Measurements from ENCODE around the gene LINC01488. TPM values are rescaled to one million over a fixed set of nuclear protein-coding genes. Genes with fewer than 3 reads are reported as not detected.

The LINC01488 gene
- total and polyA plus RNA-seq, 10 of the 15 experiments (the other 5 are each of a cell fraction or from before 2014, with no cell fraction given): not detected

DNA sequence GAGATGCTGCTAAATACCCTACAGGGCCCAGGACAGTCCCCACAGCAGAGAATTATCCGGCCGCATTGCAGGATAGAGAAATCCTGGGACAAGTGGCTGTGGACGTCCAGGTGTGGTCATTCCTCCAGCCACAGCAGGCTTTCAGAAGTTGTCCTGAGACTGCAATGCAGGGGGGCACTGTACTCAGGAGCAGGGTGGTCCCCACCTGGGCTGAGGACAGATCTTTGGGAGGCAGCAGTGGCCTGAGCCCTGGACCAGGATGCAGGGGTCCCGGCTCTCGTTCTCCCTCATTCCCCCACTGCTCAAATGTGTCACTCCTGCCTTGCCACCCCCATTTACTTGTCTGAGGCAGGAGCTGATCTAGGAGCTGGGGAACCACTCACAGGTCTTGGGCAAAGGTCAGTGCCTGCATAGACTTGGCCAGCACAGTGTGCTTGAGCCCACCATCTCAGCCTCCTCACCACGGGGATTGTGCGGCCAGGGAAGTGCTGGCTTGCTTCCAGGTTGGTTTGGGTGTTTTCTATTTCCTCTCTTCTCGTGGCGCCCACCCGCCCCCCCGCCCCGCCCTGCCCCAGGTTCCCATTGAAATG, 15.3 kb downstream of the LINC01488 start:
- intact Hi-C loops (cut with micrococcal nuclease; ENCODE audit: unreplicated experiment) (no loop called here), in situ Hi-C loops (cut with MboI) (no loop called here)
- BruUV-seq (replicated peaks): no TSS peak
- TF ChIP-seq EZH2 (IDR thresholded peaks at IDR 0.05; ENCODE audit: borderline replicate concordance, control insufficient read depth, low read depth, low read length): no peak
- TF ChIP-seq NR2C1 (IDR thresholded peaks at IDR 0.05): no peak
- TF ChIP-seq CHD1 (IDR thresholded peaks at IDR 0.05; ENCODE audit: low read depth, low read length): no peak
- no peak for TF ChIP-seq TCF12 (IDR thresholded peaks at IDR 0.05; ENCODE audit: low read depth, low read length)
- TF ChIP-seq, protein P1, sequence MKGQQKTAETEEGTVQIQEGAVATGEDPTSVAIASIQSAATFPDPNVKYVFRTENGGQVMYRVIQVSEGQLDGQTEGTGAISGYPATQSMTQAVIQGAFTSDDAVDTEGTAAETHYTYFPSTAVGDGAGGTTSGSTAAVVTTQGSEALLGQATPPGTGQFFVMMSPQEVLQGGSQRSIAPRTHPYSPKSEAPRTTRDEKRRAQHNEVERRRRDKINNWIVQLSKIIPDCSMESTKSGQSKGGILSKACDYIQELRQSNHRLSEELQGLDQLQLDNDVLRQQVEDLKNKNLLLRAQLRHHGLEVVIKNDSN (IDR thresholded peaks at IDR 0.05; ENCODE audit: borderline replicate concordance, extremely low read length, insufficient read depth, low read depth, low read length): no peak
- no peak for TF ChIP-seq NFYA (IDR thresholded peaks at IDR 0.05; ENCODE audit: borderline replicate concordance, low read depth, low read length)
- TF ChIP-seq SP1 (IDR thresholded peaks at IDR 0.05; ENCODE audit: low read depth, low read length): no peak
- TF ChIP-seq, protein P2, sequence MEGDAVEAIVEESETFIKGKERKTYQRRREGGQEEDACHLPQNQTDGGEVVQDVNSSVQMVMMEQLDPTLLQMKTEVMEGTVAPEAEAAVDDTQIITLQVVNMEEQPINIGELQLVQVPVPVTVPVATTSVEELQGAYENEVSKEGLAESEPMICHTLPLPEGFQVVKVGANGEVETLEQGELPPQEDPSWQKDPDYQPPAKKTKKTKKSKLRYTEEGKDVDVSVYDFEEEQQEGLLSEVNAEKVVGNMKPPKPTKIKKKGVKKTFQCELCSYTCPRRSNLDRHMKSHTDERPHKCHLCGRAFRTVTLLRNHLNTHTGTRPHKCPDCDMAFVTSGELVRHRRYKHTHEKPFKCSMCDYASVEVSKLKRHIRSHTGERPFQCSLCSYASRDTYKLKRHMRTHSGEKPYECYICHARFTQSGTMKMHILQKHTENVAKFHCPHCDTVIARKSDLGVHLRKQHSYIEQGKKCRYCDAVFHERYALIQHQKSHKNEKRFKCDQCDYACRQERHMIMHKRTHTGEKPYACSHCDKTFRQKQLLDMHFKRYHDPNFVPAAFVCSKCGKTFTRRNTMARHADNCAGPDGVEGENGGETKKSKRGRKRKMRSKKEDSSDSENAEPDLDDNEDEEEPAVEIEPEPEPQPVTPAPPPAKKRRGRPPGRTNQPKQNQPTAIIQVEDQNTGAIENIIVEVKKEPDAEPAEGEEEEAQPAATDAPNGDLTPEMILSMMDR (IDR thresholded peaks at IDR 0.05 in 2 of 3, conservative IDR thresholded peaks at IDR 0.05 in 1 of 3; ENCODE audit: control insufficient read depth in 2 of 3, extremely low read depth in 1 of 3, insufficient read depth in 1 of 3, low read depth in 3 of 3, low read length in 3 of 3): no peak
- TF ChIP-seq EGR1 (IDR thresholded peaks at IDR 0.05; ENCODE audit: borderline replicate concordance in 1 of 2, low read depth in 2 of 2, low read length in 2 of 2): no peak
- no peak for TF ChIP-seq PAX5 (IDR thresholded peaks at IDR 0.05; ENCODE audit: borderline replicate concordance, low read depth, low read length)
- TF ChIP-seq, protein P3, sequence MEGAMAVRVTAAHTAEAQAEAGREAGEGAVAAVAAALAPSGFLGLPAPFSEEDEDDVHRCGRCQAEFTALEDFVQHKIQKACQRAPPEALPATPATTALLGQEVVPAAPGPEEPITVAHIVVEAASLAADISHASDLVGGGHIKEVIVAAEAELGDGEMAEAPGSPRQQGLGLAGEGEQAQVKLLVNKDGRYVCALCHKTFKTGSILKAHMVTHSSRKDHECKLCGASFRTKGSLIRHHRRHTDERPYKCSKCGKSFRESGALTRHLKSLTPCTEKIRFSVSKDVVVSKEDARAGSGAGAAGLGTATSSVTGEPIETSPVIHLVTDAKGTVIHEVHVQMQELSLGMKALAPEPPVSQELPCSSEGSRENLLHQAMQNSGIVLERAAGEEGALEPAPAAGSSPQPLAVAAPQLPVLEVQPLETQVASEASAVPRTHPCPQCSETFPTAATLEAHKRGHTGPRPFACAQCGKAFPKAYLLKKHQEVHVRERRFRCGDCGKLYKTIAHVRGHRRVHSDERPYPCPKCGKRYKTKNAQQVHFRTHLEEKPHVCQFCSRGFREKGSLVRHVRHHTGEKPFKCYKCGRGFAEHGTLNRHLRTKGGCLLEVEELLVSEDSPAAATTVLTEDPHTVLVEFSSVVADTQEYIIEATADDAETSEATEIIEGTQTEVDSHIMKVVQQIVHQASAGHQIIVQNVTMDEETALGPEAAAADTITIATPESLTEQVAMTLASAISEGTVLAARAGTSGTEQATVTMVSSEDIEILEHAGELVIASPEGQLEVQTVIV (IDR thresholded peaks at IDR 0.05; ENCODE audit: borderline replicate concordance, partially characterized antibody): no peak
- no peak for TF ChIP-seq BHLHE40 (IDR thresholded peaks at IDR 0.05; ENCODE audit: borderline replicate concordance in 1 of 2, low read depth in 2 of 2, low read length in 1 of 2)
- TF ChIP-seq YY1 (IDR thresholded peaks at IDR 0.05; ENCODE audit: low read depth, low read length): no peak
- no peak for TF ChIP-seq MEF2B (IDR thresholded peaks at IDR 0.05; ENCODE audit: partially characterized antibody, poor library complexity, severe bottlenecking)
- TF ChIP-seq POLR2AphosphoS5 (IDR thresholded peaks at IDR 0.05; ENCODE audit: low read length): no peak

More for the DNA sequence above, 15.3 kb downstream of the LINC01488 start:
- ATAC-seq (no peak), FAIRE-seq (no peak), DNase-seq (ENCODE audit: low read depth, low spot score) (no peak)
- SMC1A ChIA-PET (ENCODE audit: uncharacterized antibody, unreplicated experiment): interaction anchor here (0.6 kb wide), 1 partner anchor 25 kb away, joined by 3 read pairs; no protein-coding TSS in a partner anchor
- H3K4me1 ChIP-seq (ENCODE audit: control insufficient read depth, insufficient read depth, low read length): no peaks in the 10 kb centered on the region
- no peaks in the 10 kb centered on the region for H3K9me3 ChIP-seq (replicated peaks; ENCODE audit: control insufficient read depth, insufficient read depth, low read length)
- POLR2A ChIA-PET: no interaction called here
- H3K9ac ChIP-seq (ENCODE audit: control insufficient read depth, insufficient read depth, low read length): no peak overlapping the region
- CTCF ChIA-PET: no interaction called here
- RAD21 ChIA-PET (ENCODE audit: unreplicated experiment): no interaction called here
- no peaks in the 10 kb centered on the region for H3K79me2 ChIP-seq (ENCODE audit: control insufficient read depth, insufficient read depth, low read length)
- no peaks in the 10 kb centered on the region; the same call in 1 of the 2 replicates for H4K20me1 ChIP-seq (ENCODE audit: control insufficient read depth, insufficient read depth)
- H3K36me3 ChIP-seq (ENCODE audit: control insufficient read depth in 2 of 2, insufficient read depth in 2 of 2, low read length in 1 of 2): no peaks in the 10 kb centered on the region
- H3K27me3 ChIP-seq (replicated peaks in 1 of 2; ENCODE audit: control insufficient read depth in 2 of 2, insufficient read depth in 2 of 2, low read length in 1 of 2): no peaks in the 10 kb centered on the region; a peak in 1 of 4 replicates
- WGBS (ENCODE audit: insufficient coverage, insufficient replicate concordance, low lambda C conversion rate, missing lambda C conversion rate): 52% methylated on average over 7 of the region's 12 CpGs
- H2AFZ ChIP-seq (ENCODE audit: control insufficient read depth, low read depth, low read length): no peak overlapping the region
- H3K4me2 ChIP-seq (ENCODE audit: control insufficient read depth, insufficient read depth): no peak overlapping the region
- H3K4me3 ChIP-seq: no peak overlapping the region
- no peak overlapping the region for H3K27ac ChIP-seq (ENCODE audit: control insufficient read depth, insufficient read depth)
